ENCODE results near the gene DGCR8. TPM values are rescaled to one million over a fixed set of nuclear protein-coding genes. Genes with fewer than 3 reads are reported as not detected.

The DGCR8 gene
- total RNA-seq, 1 donor from 2014 or later, result 29.0 TPM

GRCh38 chr22:20088263-20088648 lies 8.2 kb downstream of the DGCR8 start:
- Histone ChIP-seq H3K9me3 (ENCODE audit: insufficient read depth, low read depth, low read length) (no peaks in the 10 kb centered on the region), H3K4me3 (ENCODE audit: insufficient read depth, low read depth, low read length) (no peak overlapping the region), H3K9ac (ENCODE audit: low read length) (no peak overlapping the region), H4K20me1 (ENCODE audit: insufficient read depth, low read length) (peaks cover 94% of the 10 kb centered on the region), H2AFZ (ENCODE audit: low read depth, low read length) (no peak overlapping the region), H3K4me1 (ENCODE audit: insufficient read depth, low read length) (no peaks in the 10 kb centered on the region), H3K27me3 (ENCODE audit: insufficient read depth, low read length) (no peaks in the 10 kb centered on the region), H3K79me2 (ENCODE audit: insufficient read depth, low read length) (peaks cover 94% of the 10 kb centered on the region), H3K36me3 (ENCODE audit: insufficient read depth, low read length) (peaks cover 58% of the 10 kb centered on the region), H3K27ac (ENCODE audit: low read depth, low read length) (no peak overlapping the region), H3K4me2 (ENCODE audit: low read length) (no peak overlapping the region)
- Mint-ChIP-seq H3K36me3 (ENCODE audit: low read depth, unreplicated experiment) (peaks cover 35% of the 10 kb centered on the region), H3K27me3 (ENCODE audit: low read depth, unreplicated experiment) (no peaks in the 10 kb centered on the region), H3K27ac (ENCODE audit: unreplicated experiment) (no peak overlapping the region), H3K4me3 (ENCODE audit: unreplicated experiment) (no peak overlapping the region), H3K4me1 (ENCODE audit: low read depth, unreplicated experiment) (peaks cover 12% of the 10 kb centered on the region), H3K9me3 (ENCODE audit: unreplicated experiment) (no peaks in the 10 kb centered on the region)
- FAIRE-seq (no peak), DNase-seq (ENCODE audit: low read depth) (no peak)
- TF ChIP-seq EZH2 (IDR thresholded peaks at IDR 0.05; ENCODE audit: insufficient read depth, low read length), result no peak
- TF ChIP-seq, protein P1, sequence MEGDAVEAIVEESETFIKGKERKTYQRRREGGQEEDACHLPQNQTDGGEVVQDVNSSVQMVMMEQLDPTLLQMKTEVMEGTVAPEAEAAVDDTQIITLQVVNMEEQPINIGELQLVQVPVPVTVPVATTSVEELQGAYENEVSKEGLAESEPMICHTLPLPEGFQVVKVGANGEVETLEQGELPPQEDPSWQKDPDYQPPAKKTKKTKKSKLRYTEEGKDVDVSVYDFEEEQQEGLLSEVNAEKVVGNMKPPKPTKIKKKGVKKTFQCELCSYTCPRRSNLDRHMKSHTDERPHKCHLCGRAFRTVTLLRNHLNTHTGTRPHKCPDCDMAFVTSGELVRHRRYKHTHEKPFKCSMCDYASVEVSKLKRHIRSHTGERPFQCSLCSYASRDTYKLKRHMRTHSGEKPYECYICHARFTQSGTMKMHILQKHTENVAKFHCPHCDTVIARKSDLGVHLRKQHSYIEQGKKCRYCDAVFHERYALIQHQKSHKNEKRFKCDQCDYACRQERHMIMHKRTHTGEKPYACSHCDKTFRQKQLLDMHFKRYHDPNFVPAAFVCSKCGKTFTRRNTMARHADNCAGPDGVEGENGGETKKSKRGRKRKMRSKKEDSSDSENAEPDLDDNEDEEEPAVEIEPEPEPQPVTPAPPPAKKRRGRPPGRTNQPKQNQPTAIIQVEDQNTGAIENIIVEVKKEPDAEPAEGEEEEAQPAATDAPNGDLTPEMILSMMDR (IDR thresholded peaks at IDR 0.05; ENCODE audit: insufficient read depth, low read depth, low read length), result no peak

DNA sequence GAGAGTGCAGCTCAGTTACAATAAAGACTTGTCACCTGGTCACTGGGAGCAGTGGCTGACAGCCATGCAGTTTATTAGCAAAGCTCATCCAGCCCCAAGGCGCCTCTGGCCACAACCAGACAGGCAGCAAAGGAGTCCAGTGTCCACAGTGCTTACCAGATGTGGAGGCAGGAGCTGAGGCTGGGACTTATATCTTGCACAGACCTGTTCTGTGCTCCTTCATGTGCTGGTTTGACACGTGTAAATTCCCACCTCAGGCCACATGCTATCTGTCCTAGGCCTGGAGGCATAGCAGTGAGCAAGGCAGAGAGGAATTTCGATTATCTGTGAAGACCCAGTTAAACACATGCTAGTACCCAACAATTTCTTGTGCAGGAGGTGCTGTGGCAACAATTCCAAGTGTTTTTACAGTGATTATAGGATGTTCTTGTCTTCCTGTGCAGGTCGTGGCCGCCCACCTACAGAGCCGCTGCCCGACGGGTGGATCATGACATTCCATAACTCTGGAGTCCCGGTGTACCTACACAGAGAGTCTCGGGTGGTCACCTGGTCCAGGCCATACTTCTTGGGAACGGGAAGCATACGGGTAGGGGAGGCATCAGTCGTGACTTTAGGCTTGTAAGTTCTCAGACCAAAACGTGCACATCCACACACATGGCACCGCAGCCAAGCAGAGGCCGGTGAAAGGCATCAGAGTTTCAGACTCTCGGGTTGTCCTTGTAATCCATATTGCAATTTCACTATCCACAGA lies 9.4 kb downstream of the DGCR8 start:
- Mint-ChIP-seq H3K4me1 (ENCODE audit: low read depth, unreplicated experiment) (peaks cover 2% of the 10 kb centered on the region), H3K9me3 (ENCODE audit: unreplicated experiment) (no peaks in the 10 kb centered on the region), H3K27me3 (ENCODE audit: low read depth, unreplicated experiment) (no peaks in the 10 kb centered on the region), H3K4me3 (ENCODE audit: unreplicated experiment) (no peak overlapping the region), H3K27ac (ENCODE audit: unreplicated experiment) (no peak overlapping the region), H3K36me3 (ENCODE audit: low read depth, unreplicated experiment) (peaks cover 44% of the 10 kb centered on the region)
- H3K9ac ChIP-seq (ENCODE audit: low read length), result no peak overlapping the region
- no peak overlapping the region for H3K4me2 ChIP-seq (ENCODE audit: low read length)
- peaks cover 68% of the 10 kb centered on the region for H3K36me3 ChIP-seq (ENCODE audit: insufficient read depth, low read length)
- no peaks in the 10 kb centered on the region for H3K4me1 ChIP-seq (ENCODE audit: insufficient read depth, low read length)
- TF ChIP-seq EZH2 (IDR thresholded peaks at IDR 0.05; ENCODE audit: insufficient read depth, low read length), result no peak
- TF ChIP-seq, protein P1 (IDR thresholded peaks at IDR 0.05; ENCODE audit: insufficient read depth, low read depth, low read length), result no peak
- H2AFZ ChIP-seq (ENCODE audit: low read depth, low read length), result no peak overlapping the region
- peaks cover 94% of the 10 kb centered on the region for H3K79me2 ChIP-seq (ENCODE audit: insufficient read depth, low read length)
- H3K9me3 ChIP-seq (ENCODE audit: insufficient read depth, low read depth, low read length), result no peaks in the 10 kb centered on the region
- no peaks in the 10 kb centered on the region for H3K27me3 ChIP-seq (ENCODE audit: insufficient read depth, low read length)
- FAIRE-seq (no peak), DNase-seq (ENCODE audit: low read depth) (no peak)
- peaks cover 93% of the 10 kb centered on the region for H4K20me1 ChIP-seq (ENCODE audit: insufficient read depth, low read length)
- H3K4me3 ChIP-seq (ENCODE audit: insufficient read depth, low read depth, low read length), result no peak overlapping the region
- no peak overlapping the region for H3K27ac ChIP-seq (ENCODE audit: low read depth, low read length)

All from astrocyte (in vitro differentiated cells and primary cell).